Trophoblast cell (in vitro differentiated cells and primary cell): Measurements from ENCODE around the gene ARHGAP27.

Experiments used
- DNase-seq, 2 donors: peaks; one replicate each; pipeline ENCODE4 v3.0.0-alpha.2; 2016
- H2AFZ ChIP-seq: 2 replicates; pipeline ENCODE4 v1.6.1; 2013; ENCODE audit warnings: low read length, moderate library complexity, mild to moderate bottlenecking; ENCODE audit not compliant: insufficient read depth, poor library complexity
- H2AK5ac ChIP-seq: 2 replicates; pipeline ENCODE4 v1.6.1; 2013; ENCODE audit warnings: mild to moderate bottlenecking, low read length
- H2BK120ac ChIP-seq: 2 replicates; pipeline ENCODE4 v1.6.1; 2013; ENCODE audit warnings: low read length, mild to moderate bottlenecking, moderate library complexity; ENCODE audit not compliant: insufficient read depth, poor library complexity
- H2BK12ac ChIP-seq: 2 replicates; pipeline ENCODE4 v1.6.1; 2013; ENCODE audit warnings: mild to moderate bottlenecking, low read length, moderate library complexity
- H2BK5ac ChIP-seq: 2 replicates; pipeline ENCODE4 v1.6.1; 2013; ENCODE audit warnings: low read length, low read depth, moderate library complexity, mild to moderate bottlenecking; ENCODE audit not compliant: poor library complexity
- H3K14ac ChIP-seq: 2 replicates; pipeline ENCODE4 v1.6.1; 2013; ENCODE audit warnings: mild to moderate bottlenecking, low read length
- H3K18ac ChIP-seq: 2 replicates; pipeline ENCODE4 v1.6.1; 2013; ENCODE audit warnings: mild to moderate bottlenecking, low read length
- H3K23ac ChIP-seq: 2 replicates; pipeline ENCODE4 v1.6.1; 2013; ENCODE audit warnings: low read length
- H3K27ac ChIP-seq: 2 replicates; pipeline ENCODE4 v1.5.1; 2013; ENCODE audit warnings: low read depth, mild to moderate bottlenecking, inconsistent platforms, low read length, moderate library complexity
- H3K27me3 ChIP-seq: 2 replicates; pipeline ENCODE4 v1.6.1; 2013; ENCODE audit warnings: inconsistent platforms, mild to moderate bottlenecking, low read length, moderate library complexity; ENCODE audit not compliant: insufficient read depth
- H3K36me3 ChIP-seq, 2 experiments: 1 replicate in 1 of 2; 2 replicates in 1 of 2; pipeline ENCODE4 v1.6.1; 2013; ENCODE audit warnings: low read length in 2 of 2, mild to moderate bottlenecking in 2 of 2, moderate library complexity in 1 of 2; ENCODE audit not compliant: insufficient read depth in 2 of 2, control insufficient read depth in 1 of 2
- H3K4ac ChIP-seq: 2 replicates; pipeline ENCODE4 v1.6.1; 2013; ENCODE audit warnings: low read depth, mild to moderate bottlenecking, low read length, moderate library complexity
- H3K4me1 ChIP-seq, 2 experiments: 1 replicate in 1 of 2; 2 replicates in 1 of 2; pipeline ENCODE4 v1.6.1; 2013; ENCODE audit warnings: low read length in 2 of 2, mild to moderate bottlenecking in 2 of 2, moderate library complexity in 1 of 2; ENCODE audit not compliant: insufficient read depth in 2 of 2, control insufficient read depth in 1 of 2
- H3K4me2 ChIP-seq: 2 replicates; pipeline ENCODE4 v1.6.1; 2013; ENCODE audit warnings: inconsistent platforms, mild to moderate bottlenecking, low read length, moderate library complexity
- H3K4me3 ChIP-seq: 2 replicates; pipeline ENCODE4 v1.5.1; 2013; ENCODE audit warnings: mild to moderate bottlenecking, low read depth, low read length, inconsistent platforms
- H3K79me1 ChIP-seq: one replicate; pipeline ENCODE4 v1.6.1; 2013; ENCODE audit warnings: low read length
- H3K79me2 ChIP-seq: 2 replicates; pipeline ENCODE4 v1.6.1; 2013; ENCODE audit warnings: low read length, mild to moderate bottlenecking; ENCODE audit not compliant: control insufficient read depth, insufficient read depth, poor library complexity
- H3K9ac ChIP-seq: 2 replicates; pipeline ENCODE4 v1.6.1; 2013; ENCODE audit warnings: mild to moderate bottlenecking, low read length
- H3K9me3 ChIP-seq: 2 replicates; pipeline ENCODE4 v1.6.1; 2013; ENCODE audit warnings: low read depth, mild to moderate bottlenecking, control low read depth, inconsistent platforms, low read length; ENCODE audit not compliant: insufficient read depth
- H4K12ac ChIP-seq: 2 replicates; pipeline ENCODE4 v1.6.1; 2013; ENCODE audit warnings: low read depth, mild to moderate bottlenecking, low read length, moderate library complexity
- H4K8ac ChIP-seq: 2 replicates; pipeline ENCODE4 v1.6.1; 2013; ENCODE audit warnings: low read depth, mild to moderate bottlenecking, low read length, moderate library complexity
- H4K91ac ChIP-seq: one replicate; pipeline ENCODE4 v1.6.1; 2013; ENCODE audit warnings: low read depth, mild to moderate bottlenecking, low read length, moderate library complexity
- WGBS: extraction: QIAGEN DNeasy Blood & Tissue Kit; methylation state at CpG from one replicate; pipeline ENCODE4 v1.1.7; 2013; ENCODE audit warnings: missing lambda C conversion rate; ENCODE audit not compliant: insufficient read length, insufficient coverage; ENCODE audit errors: extremely low coverage; 5-methylcytosine and 5-hydroxymethylcytosine counted together

ARHGAP27 gene

GRCh38 chr17:45406107-45406506, 26.6 kb downstream of the ARHGAP27 start:
- no peak overlapping the region for H3K27ac ChIP-seq
- H3K4me2 ChIP-seq, result peak overlapping the region; percentile 62
- H2BK5ac ChIP-seq, result no peak overlapping the region
- H3K18ac ChIP-seq, result no peak overlapping the region
- no peaks in the 10 kb centered on the region for H3K27me3 ChIP-seq
- no peak overlapping the region for H3K4ac ChIP-seq
- H2AK5ac ChIP-seq, result no peak overlapping the region
- peaks cover 18 to 24% of the 10 kb centered on the region in 2 experiments for H3K4me1 ChIP-seq
- H3K4me3 ChIP-seq, result no peak overlapping the region
- H3K23ac ChIP-seq, result no peak overlapping the region
- H3K14ac ChIP-seq, result no peak overlapping the region
- H3K9me3 ChIP-seq, result no peaks in the 10 kb centered on the region
- H3K79me1 ChIP-seq, result no peaks in the 10 kb centered on the region
- H2BK12ac ChIP-seq, result no peak overlapping the region
- no peak for DNase-seq
- no peak overlapping the region for H2AFZ ChIP-seq
- peaks cover 10 to 13% of the 10 kb centered on the region in 2 experiments for H3K36me3 ChIP-seq
- no CpG with 5 or more reads among the region's 7 CpGs for WGBS
- H3K9ac ChIP-seq, result no peak overlapping the region
- no peak overlapping the region for H4K91ac ChIP-seq
- H4K12ac ChIP-seq, result no peak overlapping the region
- H3K79me2 ChIP-seq, result no peaks in the 10 kb centered on the region
- H2BK120ac ChIP-seq, result no peak overlapping the region
- no peak overlapping the region for H4K8ac ChIP-seq

- no peaks in the 10 kb centered on the region for H3K79me2 ChIP-seq
- no peak overlapping the region for H4K91ac ChIP-seq
- H2BK120ac ChIP-seq, result no peak overlapping the region
Observed at GRCh38 chr17:45405250-45406086, 27.2 kb downstream of the ARHGAP27 start.

GRCh38 chr17:45404870-45405249, 27.8 kb downstream of the ARHGAP27 start:
- no peak overlapping the region for H4K12ac ChIP-seq
- H3K18ac ChIP-seq, result no peak overlapping the region
- no peaks in the 10 kb centered on the region for H3K9me3 ChIP-seq
- H3K4me1 ChIP-seq, result peaks cover 18% of the 10 kb centered on the region in 2 experiments
- no peak overlapping the region for H3K4ac ChIP-seq
- no peak overlapping the region for H3K9ac ChIP-seq
- no CpG with 5 or more reads among the region's 14 CpGs for WGBS
- H3K27ac ChIP-seq, result no peak overlapping the region
- H2BK12ac ChIP-seq, result no peak overlapping the region
- H3K36me3 ChIP-seq, result peaks cover 10 to 16% of the 10 kb centered on the region in 2 experiments
- H2BK5ac ChIP-seq, result no peak overlapping the region
- H4K8ac ChIP-seq, result no peak overlapping the region
- H2BK120ac ChIP-seq, result no peak overlapping the region
- H3K4me3 ChIP-seq, result no peak overlapping the region
- H3K27me3 ChIP-seq, result no peaks in the 10 kb centered on the region
- H4K91ac ChIP-seq, result no peak overlapping the region
- no peaks in the 10 kb centered on the region for H3K79me1 ChIP-seq
- no peak overlapping the region for H3K23ac ChIP-seq
- H3K79me2 ChIP-seq, result no peaks in the 10 kb centered on the region
- no peak overlapping the region for H3K14ac ChIP-seq
- DNase-seq, result no peak
- no peak overlapping the region for H3K4me2 ChIP-seq
- no peak overlapping the region for H2AK5ac ChIP-seq
- no peak overlapping the region for H2AFZ ChIP-seq

More at GRCh38 chr17:45405250-45406086, 27.2 kb downstream of the ARHGAP27 start:
- H3K27me3 ChIP-seq, result no peaks in the 10 kb centered on the region
- no peak overlapping the region for H4K8ac ChIP-seq
- no peak overlapping the region for H3K18ac ChIP-seq
- WGBS, result no CpG with 5 or more reads among the region's 48 CpGs
- H2BK5ac ChIP-seq, result no peak overlapping the region
- peaks cover 18 to 21% of the 10 kb centered on the region in 2 experiments for H3K4me1 ChIP-seq
- no peak for DNase-seq
- peak overlapping the region; percentile 10 for H2AFZ ChIP-seq
- no peak overlapping the region for H2BK12ac ChIP-seq
- no peak overlapping the region for H3K14ac ChIP-seq
- peak overlapping the region; percentile 59 for H3K4me3 ChIP-seq
- peak overlapping the region; percentile 22 for H4K12ac ChIP-seq
- H3K79me1 ChIP-seq, result no peaks in the 10 kb centered on the region
- no peak overlapping the region for H3K23ac ChIP-seq
- peak overlapping the region; percentile 62 for H3K4me2 ChIP-seq
- H3K36me3 ChIP-seq, result peaks cover 10 to 16% of the 10 kb centered on the region in 2 experiments
- H3K9ac ChIP-seq, result no peak overlapping the region
- H2AK5ac ChIP-seq, result no peak overlapping the region
- H3K4ac ChIP-seq, result no peak overlapping the region
- H3K9me3 ChIP-seq, result no peaks in the 10 kb centered on the region
- no peak overlapping the region for H3K27ac ChIP-seq

- Histone ChIP-seq H3K36me3 (peaks cover 10 to 16% of the 10 kb centered on the region in 2 experiments), H2AFZ (no peak overlapping the region), H3K4me1 (peaks cover 10% of the 10 kb centered on the region in 2 experiments), H2BK5ac (no peak overlapping the region), H3K79me1 (no peaks in the 10 kb centered on the region), H3K79me2 (no peaks in the 10 kb centered on the region), H3K23ac (no peak overlapping the region), H3K27ac (no peak overlapping the region), H2BK120ac (no peak overlapping the region), H3K18ac (no peak overlapping the region), H4K8ac (no peak overlapping the region), H3K9me3 (no peaks in the 10 kb centered on the region), H3K14ac (no peak overlapping the region), H3K27me3 (no peaks in the 10 kb centered on the region), H3K4me3 (no peak overlapping the region), H3K4ac (no peak overlapping the region), H3K9ac (no peak overlapping the region), H4K12ac (no peak overlapping the region), H3K4me2 (no peak overlapping the region), H2BK12ac (no peak overlapping the region), H4K91ac (no peak overlapping the region), H2AK5ac (no peak overlapping the region)
- WGBS, result no CpG with 5 or more reads among the region's 10 CpGs
- DNase-seq, result no peak
Observed at GRCh38 chr17:45403906-45404490, 28.7 kb downstream of the ARHGAP27 start.
